Superior temporal gyrus (tissue), 1 donor: Measurements from ENCODE around the gene NT5DC2.
A peak's percentile ranks its signal among the peaks of the same experiment; 100 is the strongest.

ENCODE experiments used
- DNase-seq: peaks from one replicate; pipeline ENCODE4 v3.0.0-alpha.2; 2016; ENCODE audit errors: extremely low spot score

NT5DC2 gene

GRCh38 chr3:52533623-52534280 lies at the start of gene NT5DC2:
Gene NT5DC2 (minus strand): TSS chr3:52533857. CDS start chr3:52533737, 120 bp downstream.
- DNase-seq: peak; percentile 35

GRCh38 chr3:52574056-52574965 lies 40.7 kb upstream of the NT5DC2 start:
- no peak for DNase-seq

- DNase-seq: no peak
Observed at GRCh38 chr3:52572221-52572620, 38.6 kb upstream of the NT5DC2 start.

GRCh38 chr3:52570076-52570475 lies 36.4 kb upstream of the NT5DC2 start:
- DNase-seq: no peak

- DNase-seq: no peak
Observed at GRCh38 chr3:52568069-52568468, 34.4 kb upstream of the NT5DC2 start.

- DNase-seq: no peak
Observed at GRCh38 chr3:52563984-52564383, 30.3 kb upstream of the NT5DC2 start.

GRCh38 chr3:52561028-52561747 lies 27.5 kb upstream of the NT5DC2 start:
- DNase-seq: no peak

- no peak for DNase-seq
Observed at GRCh38 chr3:52558436-52558835, 24.8 kb upstream of the NT5DC2 start.

GRCh38 chr3:52557011-52557960 lies 23.6 kb upstream of the NT5DC2 start:
- DNase-seq: no peak

- DNase-seq: no peak
Observed at GRCh38 chr3:52555056-52555455, 21.4 kb upstream of the NT5DC2 start.

GRCh38 chr3:52554026-52554755 lies 20.5 kb upstream of the NT5DC2 start:
- no peak for DNase-seq

- DNase-seq: no peak
Observed at GRCh38 chr3:52552089-52552488, 18.4 kb upstream of the NT5DC2 start.

- no peak for DNase-seq
Observed at GRCh38 chr3:52551118-52551517, 17.5 kb upstream of the NT5DC2 start.

GRCh38 chr3:52547143-52547542 lies 13.5 kb upstream of the NT5DC2 start:
- no peak for DNase-seq

GRCh38 chr3:52546111-52546901 lies 12.6 kb upstream of the NT5DC2 start:
- no peak for DNase-seq

GRCh38 chr3:52544937-52545336 lies 11.3 kb upstream of the NT5DC2 start:
- DNase-seq: no peak

GRCh38 chr3:52541050-52541449 lies 7.4 kb upstream of the NT5DC2 start:
- DNase-seq: no peak

- no peak for DNase-seq
Observed at GRCh38 chr3:52539010-52539653, 5.5 kb upstream of the NT5DC2 start.

- DNase-seq: no peak
Observed at GRCh38 chr3:52537726-52538421, 4.2 kb upstream of the NT5DC2 start.
